ENCODE results near the gene SHISA4. TPM values are rescaled to one million over a fixed set of nuclear protein-coding genes. Genes with fewer than 3 reads are reported as not detected.

The SHISA4 gene
- total RNA-seq, 1 donor from 2014 or later = 8.6 TPM

- no peak for TF ChIP-seq CTCF (IDR thresholded peaks at IDR 0.05)
- Histone ChIP-seq H3K27me3 (peaks cover 10% of the 10 kb centered on the region), H3K9me3 (no peaks in the 10 kb centered on the region), H3K27ac (no peak overlapping the region), H3K36me3 (no peaks in the 10 kb centered on the region), H3K4me3 (peak overlapping the region; percentile 23), H3K4me1 (no peaks in the 10 kb centered on the region)
- intact Hi-C loops (cut with DNase I) = no loop called here
- ATAC-seq (no peak), DNase-seq (no peak)
Observed at GRCh38 chr1:201942129-201942495, 53.4 kb downstream of the SHISA4 start.

Small RNA genes within 50 kb of the gene (microRNA-seq; reads per million reads assigned to microRNA genes)
- gene MIR6739 (ENCODE audit: borderline microRNAs expressed) = not detected

Other genes with a start within 250 kb of the SHISA4 start
- gene IPO9, start 59.7 kb upstream of the SHISA4 start, total RNA-seq = 44.5 TPM
- gene LMOD1, start 57.6 kb downstream of the SHISA4 start, total RNA-seq = 38.3 TPM
- gene TIMM17A, start 66.6 kb downstream of the SHISA4 start, total RNA-seq = 33.9 TPM
- gene RNPEP, start 93.8 kb downstream of the SHISA4 start, total RNA-seq = 61.7 TPM
- gene ELF3, start 121.7 kb downstream of the SHISA4 start, total RNA-seq = 62.9 TPM
- 0.06 TPM for gene GPR37L1, start 234.0 kb downstream of the SHISA4 start, total RNA-seq